Smooth muscle cell (in vitro differentiated cells): ENCODE results near the gene TRAPPC8. TPM values are rescaled to one million over a fixed set of nuclear protein-coding genes. Genes with fewer than 3 reads are reported as not detected.
A peak's percentile ranks its signal among the peaks of the same experiment; 100 is the strongest.
"Not testable (repeated sequence)": the region's sequence is repeated elsewhere in the genome, so short reads cannot be mapped to it uniquely, and the experiment has no call there.

ENCODE experiments used
- DNase-seq: peaks from one replicate; lab custom pipeline; 2025; ENCODE audit not compliant: unreplicated experiment; lab: John Stamatoyannopoulos, UW
- H2AFZ ChIP-seq: fragments of 200-600 bp; sonication (generic); 2 replicates; pipeline ENCODE4 v1.6.0; 2016; ENCODE audit warnings: antibody characterized with exemption, low read depth, mild to moderate bottlenecking
- H3F3A ChIP-seq: fragments of 200-600 bp; sonication (generic); 2 replicates; pipeline ENCODE4 v1.6.0; 2017; ENCODE audit warnings: antibody characterized with exemption, low read depth
- H3K27ac ChIP-seq: fragments of 200-600 bp; sonication (generic); 2 replicates; pipeline ENCODE4 v1.5.1; 2016; ENCODE audit warnings: low read depth, mild to moderate bottlenecking
- H3K27me3 ChIP-seq: fragments of 200-600 bp; sonication (generic); 2 replicates; pipeline ENCODE4 v1.6.1; 2016; ENCODE audit warnings: low read depth, mild to moderate bottlenecking
- H3K36me3 ChIP-seq: fragments of 200-600 bp; sonication (generic); 2 replicates; pipeline ENCODE4 v1.5.1; 2016; ENCODE audit warnings: low read depth
- H3K4me1 ChIP-seq: fragments of 200-600 bp; sonication (generic); 2 replicates; pipeline ENCODE4 v1.5.1; 2016; ENCODE audit warnings: low read depth
- H3K4me2 ChIP-seq: fragments of 200-600 bp; sonication (generic); 2 replicates; pipeline ENCODE4 v1.6.0; 2016; ENCODE audit warnings: mild to moderate bottlenecking
- H3K4me3 ChIP-seq: fragments of 200-600 bp; sonication (generic); 2 replicates; pipeline ENCODE4 v1.5.1; 2016; ENCODE audit warnings: mild to moderate bottlenecking
- H3K79me2 ChIP-seq: fragments of 200-600 bp; sonication (generic); 2 replicates; pipeline ENCODE4 v1.6.0; 2016; ENCODE audit warnings: low read depth, mild to moderate bottlenecking
- H3K9ac ChIP-seq: fragments of 200-600 bp; sonication (generic); 2 replicates; pipeline ENCODE4 v1.6.0; 2016; ENCODE audit warnings: low read depth
- H3K9me3 ChIP-seq: fragments of 200-600 bp; sonication (generic); replicated peaks from 2 replicates; pipeline ENCODE4 v1.5.1; 2016; ENCODE audit warnings: low read depth
- H4K20me1 ChIP-seq: fragments of 200-600 bp; sonication (generic); 2 replicates; pipeline ENCODE4 v1.6.0; 2016; ENCODE audit warnings: low read depth
- WGBS: methylation state at CpG from one replicate; pipeline ENCODE4 v1.1.7; 2016; ENCODE audit warnings: low lambda C conversion rate; 5-methylcytosine and 5-hydroxymethylcytosine counted together
- polyA plus RNA-seq: library from polyadenylated mRNA; unstranded; fragments of >200 nt; fragmentation: Nextera tagmentation; extraction: Ambion mirVana; gene quantifications from 2 replicates; pipeline ENCODE4 v1.2.1, GENCODE V29; 2016
- total RNA-seq: library from RNA; depleted of rRNA; stranded (reverse); fragments of >200 nt; gene quantifications from 2 replicates; pipeline ENCODE4 v1.2.3, GENCODE V29; 2014
- TF ChIP-seq, protein P1 (sequence below): fragments of 200-600 bp; sonication (generic); IDR thresholded peaks from 2 replicates; pipeline ENCODE4 v1.5.1; 2017; ENCODE audit warnings: borderline replicate concordance, mild to moderate bottlenecking, antibody characterized with exemption; ENCODE audit not compliant: insufficient read depth, poor library complexity, severe bottlenecking

Gene TRAPPC8
- total and polyA plus RNA-seq, 2 experiments from 2014 or later = 4.8 to 35.6 TPM

GRCh38 chr18:31943878-31944816 lies 1.2 kb upstream of the TRAPPC8 start:
- no peak for DNase-seq
- 8% methylated on average over 15 of the region's 15 CpGs for WGBS
- TF ChIP-seq, protein P1, sequence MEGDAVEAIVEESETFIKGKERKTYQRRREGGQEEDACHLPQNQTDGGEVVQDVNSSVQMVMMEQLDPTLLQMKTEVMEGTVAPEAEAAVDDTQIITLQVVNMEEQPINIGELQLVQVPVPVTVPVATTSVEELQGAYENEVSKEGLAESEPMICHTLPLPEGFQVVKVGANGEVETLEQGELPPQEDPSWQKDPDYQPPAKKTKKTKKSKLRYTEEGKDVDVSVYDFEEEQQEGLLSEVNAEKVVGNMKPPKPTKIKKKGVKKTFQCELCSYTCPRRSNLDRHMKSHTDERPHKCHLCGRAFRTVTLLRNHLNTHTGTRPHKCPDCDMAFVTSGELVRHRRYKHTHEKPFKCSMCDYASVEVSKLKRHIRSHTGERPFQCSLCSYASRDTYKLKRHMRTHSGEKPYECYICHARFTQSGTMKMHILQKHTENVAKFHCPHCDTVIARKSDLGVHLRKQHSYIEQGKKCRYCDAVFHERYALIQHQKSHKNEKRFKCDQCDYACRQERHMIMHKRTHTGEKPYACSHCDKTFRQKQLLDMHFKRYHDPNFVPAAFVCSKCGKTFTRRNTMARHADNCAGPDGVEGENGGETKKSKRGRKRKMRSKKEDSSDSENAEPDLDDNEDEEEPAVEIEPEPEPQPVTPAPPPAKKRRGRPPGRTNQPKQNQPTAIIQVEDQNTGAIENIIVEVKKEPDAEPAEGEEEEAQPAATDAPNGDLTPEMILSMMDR = no peak
- H3K4me1 ChIP-seq = peaks cover 16% of the 10 kb centered on the region
- no peak overlapping the region for H3K9ac ChIP-seq
- H3K9me3 ChIP-seq = no peaks in the 10 kb centered on the region
- H2AFZ ChIP-seq = peak overlapping the region; percentile 60
- H3K36me3 ChIP-seq = no peaks in the 10 kb centered on the region
- H3K79me2 ChIP-seq = peaks cover 30% of the 10 kb centered on the region
- H3K27ac ChIP-seq = peak overlapping the region; percentile 40
- peak overlapping the region; percentile 86 for H3K4me3 ChIP-seq
- peak overlapping the region; percentile 91 for H3K4me2 ChIP-seq
- peaks cover 27% of the 10 kb centered on the region for H4K20me1 ChIP-seq
- H3K27me3 ChIP-seq = peaks cover 8% of the 10 kb centered on the region
- no peaks in the 10 kb centered on the region for H3F3A ChIP-seq

- H3K4me1 ChIP-seq = peaks cover 16% of the 10 kb centered on the region
- no peaks in the 10 kb centered on the region for H3K36me3 ChIP-seq
- no peak for DNase-seq
- H3K27ac ChIP-seq = peak overlapping the region; percentile 93
- H3K4me2 ChIP-seq = peak overlapping the region; percentile 91
- no peaks in the 10 kb centered on the region for H3F3A ChIP-seq
- peaks cover 8% of the 10 kb centered on the region for H3K27me3 ChIP-seq
- H3K9ac ChIP-seq = peak overlapping the region; percentile 86
- WGBS = under 1% methylated on average over 62 of the region's 64 CpGs
- peak overlapping the region; percentile 85 for H2AFZ ChIP-seq
- TF ChIP-seq, protein P1 = no peak
- H3K4me3 ChIP-seq = peak overlapping the region; percentile 86
- no peaks in the 10 kb centered on the region for H3K9me3 ChIP-seq
- H3K79me2 ChIP-seq = peaks cover 48% of the 10 kb centered on the region
- peaks cover 38% of the 10 kb centered on the region for H4K20me1 ChIP-seq
Observed at GRCh38 chr18:31942291-31942998, 483 bp downstream of the TRAPPC8 start.

- TF ChIP-seq, protein P1 = no peak
- peaks cover 47% of the 10 kb centered on the region for H4K20me1 ChIP-seq
- H3K4me3 ChIP-seq = peak overlapping the region; percentile 86
- H3K36me3 ChIP-seq = no peaks in the 10 kb centered on the region
- no peaks in the 10 kb centered on the region for H3F3A ChIP-seq
- peak overlapping the region; percentile 86 for H3K9ac ChIP-seq
- peak overlapping the region; percentile 93 for H3K27ac ChIP-seq
- 87% methylated on average over 24 of the region's 24 CpGs for WGBS
- no peaks in the 10 kb centered on the region for H3K9me3 ChIP-seq
- peak overlapping the region; percentile 91 for H3K4me2 ChIP-seq
- no peak for DNase-seq
- H3K4me1 ChIP-seq = peaks cover 16% of the 10 kb centered on the region
- peaks cover 57% of the 10 kb centered on the region for H3K79me2 ChIP-seq
- no peak overlapping the region for H2AFZ ChIP-seq
- H3K27me3 ChIP-seq = peaks cover 8% of the 10 kb centered on the region
Observed at GRCh38 chr18:31941010-31941809, 1.7 kb downstream of the TRAPPC8 start.

DNA sequence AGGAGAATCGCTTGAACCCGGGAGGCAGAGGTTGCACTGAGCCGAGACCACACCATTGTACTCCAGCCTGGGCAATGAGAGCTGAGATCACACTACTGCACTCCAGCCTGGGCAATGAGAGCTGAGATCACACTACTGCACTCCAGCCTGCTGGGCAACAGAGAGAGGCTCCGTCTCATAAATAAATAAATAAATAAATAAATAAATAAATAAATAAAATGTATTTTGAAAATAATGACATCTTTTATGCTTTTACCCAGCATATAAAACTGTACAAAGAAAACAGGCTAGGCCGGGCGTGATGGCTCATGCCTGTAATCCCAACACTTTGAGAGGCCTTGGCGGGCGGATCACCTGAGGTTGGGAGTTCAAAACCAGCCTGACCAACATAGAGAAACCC lies 8.2 kb downstream of the TRAPPC8 start:
- H3K27me3 ChIP-seq, H3K4me1 ChIP-seq, H3K9me3 ChIP-seq, H3K36me3 ChIP-seq, H3F3A ChIP-seq, H3K9ac ChIP-seq, H3K4me3 ChIP-seq, H3K27ac ChIP-seq, H3K4me2 ChIP-seq, DNase-seq, H2AFZ ChIP-seq: not testable (repeated sequence)
- 99% methylated on average over 8 of the region's 8 CpGs for WGBS
- peaks cover 74% of the 10 kb centered on the region for H3K79me2 ChIP-seq
- H4K20me1 ChIP-seq = peaks cover 71% of the 10 kb centered on the region
